Measurements from ENCODE around the gene MOB3B. TPM values are rescaled to one million over a fixed set of nuclear protein-coding genes. Genes with fewer than 3 reads are reported as not detected.
A peak's percentile ranks its signal among the peaks of the same experiment; 100 is the strongest.

MOB3B gene
- total and polyA plus RNA-seq, 7 experiments from 2014 or later, result 0.07 to 1.8 (median 0.72) TPM; not detected in 1

DNA sequence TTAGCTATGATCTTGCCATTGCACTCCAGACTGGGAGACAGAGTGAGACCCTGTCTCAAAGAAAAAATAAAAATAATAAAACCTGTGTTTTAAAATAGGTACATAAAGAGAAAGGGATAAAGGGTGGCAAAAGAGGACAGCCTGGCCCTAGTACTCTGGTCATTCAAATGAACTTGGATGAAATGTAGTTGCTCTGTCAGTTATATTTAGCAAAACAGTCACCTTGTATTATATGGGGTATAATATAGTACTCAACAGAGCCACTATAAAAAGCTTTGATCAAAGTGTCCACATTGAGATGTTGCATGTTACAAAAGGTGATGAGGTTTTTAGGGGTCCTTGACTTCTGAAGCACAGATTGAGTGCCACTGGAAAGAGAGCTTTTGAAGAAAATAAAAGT, 171.6 kb downstream of the MOB3B start:
- peaks cover 0 to 9% (median 5%) of the 10 kb centered on the region in 5 donors for H3K36me3 Mint-ChIP-seq
- H3K4me3 ChIP-seq (ENCODE audit: low read length), result no peak overlapping the region
- H3K4me1 Mint-ChIP-seq, result peaks cover 0 to 24% (median under 1%) of the 10 kb centered on the region in 7 donors
- ChIA-PET POLR2A (no interaction called here), CTCF (no interaction called here)
- H3K27ac ChIP-seq (ENCODE audit: low read depth, low read length), result no peak overlapping the region
- no peaks in the 10 kb centered on the region for H3K9me3 ChIP-seq (ENCODE audit: control insufficient read depth in 2 of 3, low read length in 3 of 3)
- no peak overlapping the region for H3K27ac Mint-ChIP-seq
- no peaks in the 10 kb centered on the region for H3K27me3 Mint-ChIP-seq
- DNase-seq (no peak), ATAC-seq (no peak)
- H3K4me3 Mint-ChIP-seq, result no peak overlapping the region
- no peaks in the 10 kb centered on the region for H3K27me3 ChIP-seq (ENCODE audit: control insufficient read depth in 2 of 2, insufficient read depth in 2 of 2, low read length in 2 of 2)
- no peaks in the 10 kb centered on the region for H3K4me1 ChIP-seq (ENCODE audit: control insufficient read depth in 2 of 2, insufficient read depth in 2 of 2, low read length in 2 of 2)
- H3K36me3 ChIP-seq (ENCODE audit: control insufficient read depth in 2 of 3, insufficient read depth in 3 of 3, low read length in 3 of 3), result no peaks in the 10 kb centered on the region
- H3K9me3 Mint-ChIP-seq, result peaks cover 0 to 2% (median 0%) of the 10 kb centered on the region in 11 donors
- intact Hi-C loops (cut with micrococcal nuclease), result no loop called here

GRCh38 chr9:27356446-27356845, 173.2 kb downstream of the MOB3B start:
- H3K4me1 Mint-ChIP-seq, result peaks cover 0 to 37% (median 8%) of the 10 kb centered on the region in 7 donors
- no peak overlapping the region for H3K27ac ChIP-seq (ENCODE audit: low read depth, low read length)
- CTCF ChIA-PET, result no interaction called here

GRCh38 chr9:27355166-27355565, 174.4 kb downstream of the MOB3B start:
- ATAC-seq (no peak), DNase-seq (no peak)
- H3K27ac Mint-ChIP-seq, result no peak overlapping the region
- Histone ChIP-seq H3K9me3 (ENCODE audit: control insufficient read depth in 2 of 3, low read length in 3 of 3) (no peaks in the 10 kb centered on the region), H3K27me3 (ENCODE audit: control insufficient read depth in 2 of 2, insufficient read depth in 2 of 2, low read length in 2 of 2) (no peaks in the 10 kb centered on the region), H3K36me3 (ENCODE audit: control insufficient read depth in 2 of 3, insufficient read depth in 3 of 3, low read length in 3 of 3) (no peaks in the 10 kb centered on the region), H3K4me3 (ENCODE audit: low read length) (no peak overlapping the region), H3K4me1 (ENCODE audit: control insufficient read depth in 2 of 2, insufficient read depth in 2 of 2, low read length in 2 of 2) (no peaks in the 10 kb centered on the region), H3K27ac (ENCODE audit: low read depth, low read length) (no peak overlapping the region)
- H3K36me3 Mint-ChIP-seq, result peaks cover 0 to 11% (median 5%) of the 10 kb centered on the region in 5 donors
- intact Hi-C loops (cut with micrococcal nuclease), result no loop called here
- CTCF ChIA-PET, result interaction anchor here (0.6 kb wide), 1 partner anchor 26 kb away, joined by 3 read pairs; no protein-coding TSS in a partner anchor
- H3K27me3 Mint-ChIP-seq, result no peaks in the 10 kb centered on the region
- H3K4me3 Mint-ChIP-seq, result no peak overlapping the region
- peaks cover 0 to 43% (median 8%) of the 10 kb centered on the region in 7 donors for H3K4me1 Mint-ChIP-seq
- H3K9me3 Mint-ChIP-seq, result peaks cover 0 to 2% (median 0%) of the 10 kb centered on the region in 11 donors
- POLR2A ChIA-PET, result no interaction called here

More at GRCh38 chr9:27356446-27356845, 173.2 kb downstream of the MOB3B start:
- H3K9me3 ChIP-seq (ENCODE audit: control insufficient read depth in 2 of 3, low read length in 3 of 3), result no peaks in the 10 kb centered on the region
- no peaks in the 10 kb centered on the region for H3K27me3 ChIP-seq (ENCODE audit: control insufficient read depth in 2 of 2, insufficient read depth in 2 of 2, low read length in 2 of 2)
- H3K27ac Mint-ChIP-seq, result peak overlapping the region in 1 of 9 donors; percentile 15
- H3K4me1 ChIP-seq (ENCODE audit: control insufficient read depth in 2 of 2, insufficient read depth in 2 of 2, low read length in 2 of 2), result no peaks in the 10 kb centered on the region
- peaks cover 0 to 11% (median 5%) of the 10 kb centered on the region in 5 donors for H3K36me3 Mint-ChIP-seq
- POLR2A ChIA-PET, result no interaction called here
- ATAC-seq (no peak), DNase-seq (no peak)
- H3K4me3 Mint-ChIP-seq, result no peak overlapping the region
- no peaks in the 10 kb centered on the region for H3K36me3 ChIP-seq (ENCODE audit: control insufficient read depth in 2 of 3, insufficient read depth in 3 of 3, low read length in 3 of 3)
- peaks cover 0 to 2% (median 0%) of the 10 kb centered on the region in 11 donors for H3K9me3 Mint-ChIP-seq
- no peaks in the 10 kb centered on the region for H3K27me3 Mint-ChIP-seq
- intact Hi-C loops (cut with micrococcal nuclease), result no loop called here
- H3K4me3 ChIP-seq (ENCODE audit: low read length), result no peak overlapping the region

DNA sequence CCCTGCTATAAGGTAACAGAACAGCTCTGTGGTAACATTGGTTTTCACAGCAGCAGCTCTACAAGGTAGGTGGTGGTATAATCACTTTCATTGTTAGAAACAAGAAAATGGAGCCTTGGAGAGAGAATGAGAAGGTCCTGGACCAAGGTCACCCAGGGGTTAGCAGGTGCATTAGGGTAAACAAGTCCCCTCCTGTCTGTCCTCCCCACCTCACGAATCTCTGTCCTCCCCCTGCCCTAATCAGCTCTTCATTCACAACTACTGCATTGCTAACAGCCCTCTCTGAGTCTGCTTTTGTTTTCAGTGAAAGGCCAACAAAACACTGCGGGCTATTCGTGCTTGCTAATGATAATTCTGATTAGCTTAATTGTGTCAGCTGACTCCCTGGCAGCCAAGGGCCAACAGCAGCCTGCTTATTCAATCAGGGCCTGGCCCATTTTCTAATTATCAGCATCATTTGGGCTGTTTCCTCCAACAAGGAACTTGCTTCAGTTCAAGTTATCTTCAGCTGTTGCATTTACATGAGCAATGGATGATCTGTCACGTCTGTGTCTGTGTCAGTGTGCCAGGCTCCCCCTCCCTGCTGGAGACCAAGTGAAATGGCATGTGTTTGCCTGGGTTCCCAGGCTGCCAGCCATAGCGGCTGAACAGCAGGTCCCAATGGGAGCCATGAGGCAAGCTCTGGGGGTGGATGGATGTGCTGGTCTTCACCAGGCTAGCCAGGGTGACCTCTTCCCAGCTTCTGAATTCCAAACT, 176.0 kb downstream of the MOB3B start:
- DNase-seq (no peak), ATAC-seq (no peak)
- Mint-ChIP-seq H3K4me3 (no peak overlapping the region), H3K4me1 (peaks cover 0 to 48% (median 8%) of the 10 kb centered on the region in 7 donors), H3K36me3 (peaks cover 0 to 9% (median 0%) of the 10 kb centered on the region in 5 donors), H3K9me3 (no peaks in the 10 kb centered on the region), H3K27me3 (no peaks in the 10 kb centered on the region), H3K27ac (peak overlapping the region in 1 of 9 donors; percentile 62)
- intact Hi-C loops (cut with micrococcal nuclease), result loop anchor here in 1 of 2 donors (1.0 to 5.0 kb wide), 3 partner anchors 13 to 174 kb away; partner anchors contain the start of gene MOB3B
- Histone ChIP-seq H3K27ac (ENCODE audit: low read depth, low read length) (no peak overlapping the region), H3K4me3 (ENCODE audit: low read length) (no peak overlapping the region), H3K9me3 (ENCODE audit: control insufficient read depth in 2 of 3, low read length in 3 of 3) (no peaks in the 10 kb centered on the region), H3K4me1 (ENCODE audit: control insufficient read depth in 2 of 2, insufficient read depth in 2 of 2, low read length in 2 of 2) (no peaks in the 10 kb centered on the region), H3K27me3 (ENCODE audit: control insufficient read depth in 2 of 2, insufficient read depth in 2 of 2, low read length in 2 of 2) (no peaks in the 10 kb centered on the region), H3K36me3 (ENCODE audit: control insufficient read depth in 2 of 3, insufficient read depth in 3 of 3, low read length in 3 of 3) (no peaks in the 10 kb centered on the region)
- ChIA-PET POLR2A (no interaction called here), CTCF (interaction anchor here (1.5 kb wide), 1 partner anchor 176 kb away, joined by 3 read pairs; the partner anchor contains the start of gene MOB3B)

DNA sequence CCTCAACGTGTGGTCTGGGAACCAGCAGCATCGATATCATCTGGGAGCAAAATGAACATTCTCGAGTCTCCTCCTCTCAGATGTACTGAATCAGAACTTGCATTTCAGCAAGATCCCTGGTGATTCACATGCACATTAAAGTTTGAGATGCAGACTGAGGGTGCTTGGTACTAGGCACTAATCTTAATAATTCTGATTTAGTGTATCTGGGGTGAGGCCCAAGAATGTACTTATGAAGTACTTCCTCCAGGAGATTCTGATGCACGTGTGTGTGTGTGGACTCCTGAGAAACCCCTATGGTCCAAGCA, 176.5 kb downstream of the MOB3B start:
- ChIA-PET CTCF (interaction anchor here (1.5 kb wide), 1 partner anchor 176 kb away, joined by 3 read pairs; the partner anchor contains the start of gene MOB3B), POLR2A (no interaction called here)
- peak overlapping the region in 1 of 10 donors; percentile 66 for H3K4me3 Mint-ChIP-seq
- Histone ChIP-seq H3K27me3 (ENCODE audit: control insufficient read depth in 2 of 2, insufficient read depth in 2 of 2, low read length in 2 of 2) (no peaks in the 10 kb centered on the region), H3K27ac (ENCODE audit: low read depth, low read length) (no peak overlapping the region), H3K9me3 (ENCODE audit: control insufficient read depth in 2 of 3, low read length in 3 of 3) (no peaks in the 10 kb centered on the region), H3K4me3 (ENCODE audit: low read length) (no peak overlapping the region), H3K4me1 (ENCODE audit: control insufficient read depth in 2 of 2, insufficient read depth in 2 of 2, low read length in 2 of 2) (no peaks in the 10 kb centered on the region), H3K36me3 (ENCODE audit: control insufficient read depth in 2 of 3, insufficient read depth in 3 of 3, low read length in 3 of 3) (no peaks in the 10 kb centered on the region)
- ATAC-seq (no peak), DNase-seq (no peak)
- H3K36me3 Mint-ChIP-seq, result peaks cover 0 to 9% (median 0%) of the 10 kb centered on the region in 5 donors
- peaks cover 0 to 51% (median 8%) of the 10 kb centered on the region in 7 donors for H3K4me1 Mint-ChIP-seq
- no peak overlapping the region for H3K27ac Mint-ChIP-seq
- intact Hi-C loops (cut with micrococcal nuclease), result loop anchor here in 1 of 2 donors (1.0 to 5.0 kb wide), 3 partner anchors 13 to 174 kb away; partner anchors contain the start of gene MOB3B
- H3K9me3 Mint-ChIP-seq, result no peaks in the 10 kb centered on the region
- no peaks in the 10 kb centered on the region for H3K27me3 Mint-ChIP-seq

DNA sequence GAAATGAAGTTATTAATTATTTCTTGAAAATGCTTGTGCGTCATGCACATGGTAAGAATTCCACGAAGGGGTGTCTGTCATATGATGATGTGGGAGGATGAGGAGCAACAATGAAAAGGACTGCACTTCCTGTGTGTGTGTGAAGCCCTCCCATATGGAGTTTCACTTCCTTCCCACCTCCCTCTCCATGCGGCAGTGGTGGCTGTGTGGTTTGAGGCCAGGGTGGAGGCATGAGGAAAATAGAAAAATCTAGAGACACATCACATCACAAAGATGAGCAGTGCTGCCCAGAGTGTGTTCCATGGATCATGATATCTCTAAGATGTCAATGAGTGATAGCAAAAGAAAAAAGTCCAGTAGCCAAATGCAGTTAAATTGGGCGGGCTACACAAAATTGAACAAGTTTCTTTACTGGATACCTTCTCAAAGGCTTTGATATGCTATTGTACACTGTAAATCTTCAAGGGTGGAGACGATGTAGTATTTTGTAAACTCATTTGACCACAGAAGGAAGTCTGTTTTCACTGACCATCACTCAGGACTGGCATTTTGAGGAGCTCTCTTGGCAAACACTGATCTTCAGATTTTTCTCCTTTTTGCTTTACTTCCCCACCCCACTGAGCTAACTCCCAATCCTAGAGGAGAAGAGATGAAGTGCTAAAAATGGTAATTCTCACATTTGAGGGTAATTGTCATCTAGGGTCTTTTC, 177.0 kb downstream of the MOB3B start:
- no peaks in the 10 kb centered on the region for H3K27me3 Mint-ChIP-seq
- intact Hi-C loops (cut with micrococcal nuclease), result loop anchor here in 1 of 2 donors (1.0 to 5.0 kb wide), 3 partner anchors 14 to 175 kb away; partner anchors contain the start of gene MOB3B
- peaks cover 0 to 12% (median 0%) of the 10 kb centered on the region in 5 donors for H3K36me3 Mint-ChIP-seq
- Histone ChIP-seq H3K9me3 (ENCODE audit: control insufficient read depth in 2 of 3, low read length in 3 of 3) (no peaks in the 10 kb centered on the region), H3K4me3 (ENCODE audit: low read length) (no peak overlapping the region), H3K27ac (ENCODE audit: low read depth, low read length) (no peak overlapping the region), H3K27me3 (ENCODE audit: control insufficient read depth in 2 of 2, insufficient read depth in 2 of 2, low read length in 2 of 2) (no peaks in the 10 kb centered on the region), H3K4me1 (ENCODE audit: control insufficient read depth in 2 of 2, insufficient read depth in 2 of 2, low read length in 2 of 2) (no peaks in the 10 kb centered on the region), H3K36me3 (ENCODE audit: control insufficient read depth in 2 of 3, insufficient read depth in 3 of 3, low read length in 3 of 3) (no peaks in the 10 kb centered on the region)
- ChIA-PET CTCF (interaction anchor here (1.5 kb wide), 1 partner anchor 177 kb away, joined by 3 read pairs; the partner anchor contains the start of gene MOB3B), POLR2A (no interaction called here)
- peak; percentile 71 for ATAC-seq
- H3K27ac Mint-ChIP-seq, result peak overlapping the region in 2 of 9 donors; percentile 31 to 51
- H3K4me1 Mint-ChIP-seq, result peaks cover 0 to 55% (median 8%) of the 10 kb centered on the region in 7 donors
- DNase-seq, result peak in 1 of 9 donors; percentile 32
- no peaks in the 10 kb centered on the region for H3K9me3 Mint-ChIP-seq
- peak overlapping the region in 1 of 10 donors; percentile 66 for H3K4me3 Mint-ChIP-seq
